Sigmoid colon (tissue), 7 donors: Measurements from ENCODE around the gene TCP11. TPM values are rescaled to one million over a fixed set of nuclear protein-coding genes. Genes with fewer than 3 reads are reported as not detected.

Experiments used
- DNase-seq: peaks from one replicate; pipeline ENCODE4 v3.0.0-alpha.2; 2019
- H3K27ac ChIP-seq, 4 donors: fragments of 200-600 bp; sonication (generic); one replicate each; pipeline ENCODE4 v1.5.1; 2016 to 2019; ENCODE audit warnings: mild to moderate bottlenecking in 1 of 4
- H3K27me3 ChIP-seq, 3 donors: fragments of 200-600 bp; sonication (generic); one replicate each; pipeline ENCODE4 v1.5.1; 2019; ENCODE audit warnings: mild to moderate bottlenecking in 1 of 3
- H3K36me3 ChIP-seq, 4 donors: fragments of 200-600 bp; sonication (generic); one replicate each; pipeline ENCODE4 v1.5.1; 2016 to 2019
- H3K4me1 ChIP-seq, 4 donors: fragments of 200-600 bp; sonication (generic); one replicate each; pipeline ENCODE4 v1.5.1; 2017 to 2019
- H3K4me3 ChIP-seq, 4 donors: fragments of 200-600 bp; sonication (generic); one replicate each; pipeline ENCODE4 v1.5.1; 2017 to 2019; ENCODE audit warnings: mild to moderate bottlenecking in 2 of 4, moderate library complexity in 1 of 4
- H3K9me3 ChIP-seq, 4 donors: fragments of 200-600 bp in 3 of 4; sonication (generic) in 3 of 4; one replicate each; pipeline versions ENCODE4 v1.5.1 to v1.6.1; 2013 to 2019
- CTCF ChIP-seq, 4 experiments: fragments of 450-650 bp in 3 of 4; fragments of 200-600 bp in 1 of 4; IDR thresholded peaks; one replicate each; pipeline ENCODE4 v1.5.1; 2016 to 2019; ENCODE audit warnings: antibody characterized with exemption in 4 of 4, mild to moderate bottlenecking in 3 of 4, moderate library complexity in 2 of 4
- EP300 ChIP-seq, 4 donors: sonication (generic); formaldehyde crosslinking; IDR thresholded peaks; one replicate each; pipeline ENCODE4 v1.6.1; 2017; ENCODE audit warnings: antibody characterized with exemption in 4 of 4
- POLR2A ChIP-seq, 2 donors: fragments of 450-650 bp; IDR thresholded peaks; one replicate each; pipeline ENCODE4 v1.6.1; 2016; ENCODE audit warnings: antibody characterized with exemption in 2 of 2, mild to moderate bottlenecking in 2 of 2, moderate library complexity in 2 of 2
- POLR2AphosphoS5 ChIP-seq, 4 donors: sonication (generic); formaldehyde crosslinking; IDR thresholded peaks; one replicate each; pipeline ENCODE4 v1.6.1; 2017; ENCODE audit warnings: antibody characterized with exemption in 4 of 4
- WGBS, 2 donors: extraction: QIAGEN DNeasy Blood & Tissue Kit; methylation state at CpG; one replicate each; pipeline ENCODE4 v1.1.7; 2013; 5-methylcytosine and 5-hydroxymethylcytosine counted together
- intact Hi-C: fragments of 100-400 bp; cut with DNase I; formaldehyde crosslinking; loops from one replicate; pipeline ENCODE4 v1.15.1; 2023
- polyA plus RNA-seq, 3 donors: library from polyadenylated mRNA; stranded (reverse); fragments of 200-250 nt; gene quantifications; one replicate each; pipeline ENCODE4 v1.2.3, GENCODE V29; 2013
- total RNA-seq, 4 donors: library from RNA; depleted of rRNA; stranded (reverse); fragments of >200 nt; gene quantifications; one replicate each; pipeline ENCODE4 v1.1.0, GENCODE V29; 2016
- donor health status: healthy with polysubstance abuse.
- donor health status: Bipolar disorder and iron deficiency.
- donor health status: healthy.

Gene TCP11
- total and polyA plus RNA-seq, 7 donors = 0.66 TPM; not detected in 6

GRCh38 chr6:35152067-35152707 is 11.0 kb upstream of the TCP11 start:
- H3K9me3 ChIP-seq = no peaks in the 10 kb centered on the region
- intact Hi-C loops = no loop called here
- no peak for DNase-seq
- no peaks in the 10 kb centered on the region for H3K36me3 ChIP-seq
- TF ChIP-seq POLR2AphosphoS5 (IDR thresholded peaks at IDR 0.05) (no peak), POLR2A (IDR thresholded peaks at IDR 0.05) (no peak), CTCF (IDR thresholded peaks at IDR 0.05) (no peak)
- H3K27me3 ChIP-seq = no peaks in the 10 kb centered on the region
- H3K4me1 ChIP-seq = peaks cover 0 to 18% (median 4%) of the 10 kb centered on the region in 4 donors
- no peak overlapping the region for H3K4me3 ChIP-seq
- WGBS, 2 donors = 25 to 57% methylated on average over 4 of the region's 4 CpGs
- no peak overlapping the region for H3K27ac ChIP-seq

GRCh38 chr6:35151466-35151865 is 10.3 kb upstream of the TCP11 start:
- Histone ChIP-seq H3K4me3 (no peak overlapping the region), H3K9me3 (no peaks in the 10 kb centered on the region), H3K4me1 (peaks cover 0 to 18% (median 7%) of the 10 kb centered on the region in 4 donors), H3K27ac (no peak overlapping the region), H3K36me3 (no peaks in the 10 kb centered on the region), H3K27me3 (no peaks in the 10 kb centered on the region)
- 88 to 93% methylated on average over 2 of the region's 2 CpGs for WGBS, 2 donors
- DNase-seq = no peak
- TF ChIP-seq CTCF (IDR thresholded peaks at IDR 0.05) = no peak
- no peak for TF ChIP-seq POLR2A (IDR thresholded peaks at IDR 0.05)
- no peak for TF ChIP-seq EP300 (IDR thresholded peaks at IDR 0.05)
- TF ChIP-seq POLR2AphosphoS5 (IDR thresholded peaks at IDR 0.05) = no peak
- intact Hi-C loops = no loop called here

- Histone ChIP-seq H3K9me3 (no peaks in the 10 kb centered on the region), H3K27ac (no peak overlapping the region), H3K4me1 (peaks cover 0 to 18% (median 9%) of the 10 kb centered on the region in 4 donors), H3K36me3 (no peaks in the 10 kb centered on the region), H3K4me3 (no peak overlapping the region), H3K27me3 (no peaks in the 10 kb centered on the region)
- TF ChIP-seq EP300 (IDR thresholded peaks at IDR 0.05) = no peak
- no peak for TF ChIP-seq POLR2A (IDR thresholded peaks at IDR 0.05)
- no peak for TF ChIP-seq CTCF (IDR thresholded peaks at IDR 0.05)
- TF ChIP-seq POLR2AphosphoS5 (IDR thresholded peaks at IDR 0.05) = no peak
- 79 to 83% methylated on average over 16 of the region's 16 CpGs for WGBS, 2 donors
- intact Hi-C loops = loop anchor here (10.0 kb wide), 1 partner anchor 355 kb away; the partner anchor contains the start of gene BLTP3A
- no peak for DNase-seq
Measured at GRCh38 chr6:35149891-35150566, 8.9 kb upstream of the TCP11 start.

GRCh38 chr6:35148167-35148741 is 7.1 kb upstream of the TCP11 start:
- Histone ChIP-seq H3K9me3 (no peaks in the 10 kb centered on the region), H3K36me3 (no peaks in the 10 kb centered on the region), H3K4me3 (no peak overlapping the region), H3K27me3 (no peaks in the 10 kb centered on the region), H3K27ac (no peak overlapping the region), H3K4me1 (peaks cover 0 to 18% (median 9%) of the 10 kb centered on the region in 4 donors)
- no peak for DNase-seq
- intact Hi-C loops = loop anchor here (10.0 kb wide), 1 partner anchor 353 kb away; the partner anchor contains the start of gene BLTP3A
- TF ChIP-seq CTCF (IDR thresholded peaks at IDR 0.05) = no peak
- no peak for TF ChIP-seq EP300 (IDR thresholded peaks at IDR 0.05)
- no peak for TF ChIP-seq POLR2AphosphoS5 (IDR thresholded peaks at IDR 0.05)
- TF ChIP-seq POLR2A (IDR thresholded peaks at IDR 0.05) = no peak
- 64 to 76% methylated on average over 8 of the region's 8 CpGs for WGBS, 2 donors
